ENCODE measurements around the gene KRT33A. TPM values are rescaled to one million over a fixed set of nuclear protein-coding genes. Genes with fewer than 3 reads are reported as not detected.
"Not testable (repeated sequence)": the region's sequence is repeated elsewhere in the genome, so short reads cannot be mapped to it uniquely, and the experiment has no call there.

KRT33A gene
- total RNA-seq, 1 donor from 2014 or later, result not detected

DNA sequence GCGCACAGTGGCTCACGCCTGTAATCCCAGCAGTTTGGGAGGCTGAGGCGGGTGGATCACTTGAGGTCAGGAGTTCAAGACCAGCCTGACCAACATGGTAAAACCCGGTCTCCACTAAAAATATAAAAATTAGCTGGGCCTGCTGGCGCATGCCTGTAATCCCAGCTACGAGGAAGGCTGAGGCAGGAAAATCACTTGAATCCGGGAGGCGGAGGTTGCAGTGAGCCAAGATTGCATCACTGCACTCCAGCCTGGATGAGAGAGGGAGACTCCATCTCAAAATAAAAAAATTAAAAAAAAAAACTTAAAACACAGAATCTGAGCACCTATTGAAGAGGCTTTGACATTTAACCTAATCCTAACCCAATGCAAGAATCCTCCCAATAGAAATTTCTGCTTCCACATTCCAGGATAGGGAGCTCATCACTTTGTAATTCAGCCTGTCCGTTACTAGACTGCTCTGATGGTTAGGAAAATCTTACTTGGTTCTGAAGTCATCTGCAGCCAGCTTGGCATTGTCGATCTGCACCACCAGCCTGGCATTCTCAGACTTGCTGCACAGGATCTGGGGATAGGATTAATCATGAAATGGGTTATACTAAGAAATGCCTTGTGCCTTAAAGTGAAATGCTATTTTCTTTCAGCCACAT, 16.9 kb upstream of the KRT33A start:
- intact Hi-C loops (cut with DNase I), result no loop called here
- DNase-seq (ENCODE audit: low spot score), result no peak

DNA sequence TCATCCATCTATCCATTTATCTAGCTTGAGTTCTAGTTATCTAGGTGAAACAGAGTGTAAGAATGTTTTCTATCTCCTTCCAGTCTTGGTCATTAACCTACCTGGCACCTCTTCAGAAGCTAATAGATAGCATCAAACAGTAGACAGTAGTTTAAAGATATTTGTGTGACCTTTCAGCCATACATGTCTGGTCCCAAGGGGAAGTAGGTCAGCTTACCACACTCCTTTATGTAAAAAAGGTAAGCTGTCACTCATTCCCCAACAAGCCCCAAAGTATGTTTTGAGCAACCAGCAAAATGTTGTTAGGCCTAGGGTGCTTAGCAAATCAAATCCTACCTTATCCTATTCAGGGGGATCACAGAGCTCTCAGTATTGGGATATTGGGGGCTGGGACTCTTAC, 15.4 kb upstream of the KRT33A start:
- intact Hi-C loops (cut with DNase I), result no loop called here
- no peak for DNase-seq (ENCODE audit: low spot score)

DNA sequence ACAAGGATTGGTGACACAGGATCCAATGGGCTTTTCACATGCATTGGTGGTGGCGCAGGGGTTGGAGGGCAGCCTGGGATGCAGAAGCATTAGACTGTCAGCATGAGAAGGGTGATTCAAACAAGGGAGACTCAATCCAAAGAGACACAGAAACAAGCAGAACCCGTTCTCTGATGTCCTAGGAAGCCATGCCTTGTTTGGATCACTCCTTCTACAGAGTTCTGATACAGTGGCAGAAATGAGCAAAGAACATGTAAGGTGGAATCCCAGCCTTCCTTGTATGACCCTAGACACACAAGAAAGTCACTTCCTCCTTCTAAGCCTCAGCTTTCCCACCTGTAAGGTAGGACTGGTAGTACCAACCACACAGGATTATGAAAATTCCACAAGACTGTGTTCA, 13.3 kb upstream of the KRT33A start:
- DNase-seq (ENCODE audit: low spot score), result no peak
- intact Hi-C loops (cut with DNase I), result no loop called here

DNA sequence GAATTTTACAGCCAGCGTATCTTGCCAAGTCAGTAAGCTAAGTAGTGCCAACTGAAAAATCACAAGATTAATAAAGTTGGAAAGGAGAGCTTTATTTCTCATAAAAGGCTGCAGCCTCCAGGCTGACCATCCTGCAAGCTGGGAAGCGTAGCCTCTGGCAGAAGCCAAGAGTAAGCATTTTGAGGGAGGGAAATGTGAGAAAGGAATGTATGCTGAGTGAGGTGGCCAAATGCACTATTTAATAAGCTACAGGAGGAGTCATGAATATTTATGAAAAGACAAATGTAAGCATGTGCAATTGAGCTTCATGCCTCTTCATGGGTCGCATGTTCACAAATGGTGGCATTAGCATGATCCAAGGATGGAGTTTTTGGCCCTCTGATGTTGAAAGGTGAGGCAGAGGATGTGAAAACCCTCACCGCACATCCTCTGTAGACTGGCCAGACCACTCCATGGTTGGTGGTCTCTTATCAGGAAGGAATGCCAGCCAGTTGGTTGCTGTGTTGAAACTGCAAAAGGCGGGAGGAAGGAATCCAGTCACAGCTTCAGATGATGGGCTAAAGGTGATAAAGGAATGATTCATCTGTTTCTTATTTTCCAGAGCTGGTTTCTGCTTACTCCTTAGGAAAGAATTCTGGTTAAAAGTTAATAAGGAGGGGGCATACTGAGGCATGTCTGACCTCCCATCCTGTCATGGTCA, 9.8 kb upstream of the KRT33A start:
- no peak for DNase-seq (ENCODE audit: low spot score)
- intact Hi-C loops (cut with DNase I), result no loop called here

DNA sequence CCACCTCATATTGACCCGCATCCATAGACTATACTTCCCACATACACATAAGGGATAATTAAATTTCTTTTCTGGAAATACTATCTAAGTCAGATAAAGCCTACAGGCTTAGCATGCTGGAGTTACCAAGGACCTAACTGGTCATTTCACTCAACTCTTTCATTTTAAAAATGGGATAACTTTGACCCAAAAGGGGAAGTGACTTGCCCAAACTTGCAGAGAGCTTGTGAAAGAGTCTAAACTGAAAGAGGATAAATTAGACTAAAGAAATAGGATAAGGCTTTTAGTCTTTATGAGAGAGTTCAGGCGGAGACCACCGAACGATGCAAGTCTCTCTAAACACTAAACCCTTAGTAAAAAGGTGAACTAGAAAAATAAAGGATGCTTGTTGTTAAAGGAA, 3.9 kb upstream of the KRT33A start:
- intact Hi-C loops (cut with DNase I), result no loop called here
- no peak for DNase-seq (ENCODE audit: low spot score)

DNA sequence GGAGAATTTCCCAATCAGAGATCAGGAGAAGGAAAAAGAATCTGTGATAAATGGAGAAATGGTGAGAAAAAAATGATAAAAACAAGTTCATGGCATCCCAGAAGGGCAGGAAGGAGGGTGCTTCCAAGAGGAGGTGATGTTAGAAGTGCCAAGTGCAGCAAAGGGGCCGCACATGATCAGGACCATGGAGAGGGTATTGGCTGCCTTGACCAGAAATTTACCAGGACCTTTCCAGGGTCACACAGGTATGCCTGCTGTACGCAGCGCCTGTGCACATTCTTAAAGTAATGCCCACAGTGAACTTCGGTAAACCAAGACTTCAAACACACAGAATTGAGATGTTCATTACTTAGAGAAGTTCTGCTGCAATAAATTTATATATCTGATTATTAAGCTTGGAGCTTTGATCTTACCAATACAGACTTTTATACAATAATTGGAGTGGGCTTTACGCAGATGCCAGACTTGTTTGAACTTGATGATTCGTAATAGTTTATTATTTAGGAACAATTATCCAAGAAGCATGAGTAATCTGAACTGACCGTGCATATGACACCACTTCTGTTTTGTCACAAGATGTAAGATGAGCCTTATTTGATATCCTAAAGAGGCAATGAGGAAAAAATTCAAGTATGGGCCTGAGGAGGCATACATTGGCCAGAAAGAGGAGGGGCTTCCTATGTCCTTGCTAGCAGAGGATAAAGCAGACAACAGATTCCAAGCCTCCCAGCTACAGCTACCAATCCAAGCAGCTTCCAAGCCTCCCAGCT, 2.2 kb upstream of the KRT33A start:
- intact Hi-C loops (cut with DNase I), result no loop called here
- no peak for DNase-seq (ENCODE audit: low spot score)

DNA sequence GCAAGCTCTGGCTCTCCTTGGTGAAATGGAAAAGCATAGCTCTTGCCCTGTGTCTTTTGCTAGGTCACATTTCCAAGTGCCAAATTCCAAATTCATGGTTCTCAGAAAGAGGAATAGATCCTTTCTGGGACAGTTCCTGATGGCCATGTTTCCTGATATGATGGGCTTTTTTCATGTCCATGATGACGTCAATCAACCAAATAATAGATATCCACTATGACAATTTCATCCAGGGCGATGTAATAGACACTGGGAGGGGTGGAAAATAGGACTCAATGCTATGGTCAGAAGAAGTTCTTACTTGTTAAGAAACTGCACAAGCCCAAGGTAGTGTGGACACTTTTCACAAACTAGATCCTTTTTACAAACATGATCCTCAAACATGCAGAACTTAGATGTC, 549 bp upstream of the KRT33A start:
- intact Hi-C loops (cut with DNase I), result no loop called here
- no peak for DNase-seq (ENCODE audit: low spot score)

DNA sequence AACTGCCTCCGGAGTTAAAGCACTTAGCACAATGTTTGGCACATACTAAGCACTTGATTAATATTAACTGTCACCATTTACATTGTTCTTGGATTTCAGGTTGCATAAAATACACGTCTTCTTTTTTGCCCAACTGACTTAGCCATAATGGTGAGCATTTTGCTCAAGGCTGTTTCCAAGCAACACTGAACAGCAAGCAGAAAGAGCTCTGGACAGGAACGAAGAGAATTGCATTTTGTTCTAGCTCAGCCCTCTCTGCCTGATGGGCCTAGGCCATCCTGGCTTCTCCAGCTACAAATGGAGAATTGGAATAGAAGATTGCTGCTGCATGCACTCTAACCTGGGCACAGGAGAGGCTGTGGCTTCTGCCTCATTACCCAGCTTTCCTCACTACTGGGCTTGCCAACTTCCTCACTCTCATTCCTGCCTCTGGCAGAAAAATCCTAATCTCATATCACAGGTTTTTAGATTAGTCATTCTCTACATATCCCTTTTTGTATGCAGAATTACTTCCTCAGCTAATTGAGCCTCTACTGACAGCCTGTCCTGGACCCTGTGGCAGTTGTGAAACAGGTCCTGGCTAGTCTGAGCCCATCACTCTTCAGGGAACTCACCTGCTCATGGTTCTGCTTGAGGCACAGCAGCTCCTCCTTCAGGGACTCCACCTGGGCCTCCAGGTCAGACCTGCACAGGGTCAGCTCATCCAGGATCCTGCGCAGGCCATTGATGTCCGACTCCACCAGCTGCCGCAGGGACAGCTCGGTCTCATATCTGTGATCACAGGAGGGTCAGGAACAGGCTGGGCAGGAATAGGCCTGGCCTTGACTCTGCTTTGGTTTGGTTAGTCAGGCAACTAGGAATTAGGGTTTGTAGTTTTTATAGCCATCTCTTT, 2.5 kb downstream of the KRT33A start:
- intact Hi-C loops (cut with DNase I), result no loop called here
- DNase-seq (ENCODE audit: low spot score), result no peak

DNA sequence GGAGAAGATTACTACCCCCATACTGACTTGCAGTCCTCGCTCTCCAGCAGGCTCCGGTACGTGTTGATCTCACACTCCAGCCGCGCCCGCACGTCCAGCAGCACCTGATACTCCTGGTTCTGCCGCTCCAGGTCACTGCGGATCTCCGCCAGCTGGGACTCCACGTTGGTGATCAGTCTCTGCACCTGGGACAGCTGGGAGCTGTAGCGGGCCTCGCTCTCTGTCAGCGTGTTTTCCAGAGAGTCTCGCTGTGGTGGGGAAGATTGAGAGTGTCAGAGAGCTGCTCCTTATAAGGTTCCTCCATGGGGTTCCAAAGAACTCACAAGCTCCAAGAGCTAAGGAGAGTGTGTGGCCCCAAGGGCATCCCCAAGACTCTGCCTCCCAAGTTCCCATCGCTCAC, 4.2 kb downstream of the KRT33A start:
- intact Hi-C loops (cut with DNase I); DNase-seq (ENCODE audit: low spot score): not testable (repeated sequence)

DNA sequence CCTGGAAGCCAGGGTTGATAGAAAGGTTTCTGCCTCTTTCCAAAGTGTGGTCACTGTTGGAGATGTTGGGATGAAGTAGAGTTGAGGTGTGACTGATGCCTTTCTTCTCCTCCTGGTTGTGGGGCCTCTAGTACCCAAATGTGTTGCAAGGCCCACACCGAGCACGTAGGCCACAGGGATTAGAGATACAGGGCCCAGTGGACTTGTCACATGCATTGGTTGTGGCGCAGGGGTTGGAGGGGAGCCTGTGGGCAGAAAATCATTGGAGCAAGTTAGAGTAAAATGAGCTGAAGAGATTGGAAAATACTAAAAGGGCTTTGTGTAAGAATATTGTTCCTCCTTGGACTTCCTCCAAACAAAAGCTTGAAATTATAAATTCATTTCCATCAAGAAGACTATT, 4.6 kb downstream of the KRT33A start:
- intact Hi-C loops (cut with DNase I), result no loop called here
- no peak for DNase-seq (ENCODE audit: low spot score)

DNA sequence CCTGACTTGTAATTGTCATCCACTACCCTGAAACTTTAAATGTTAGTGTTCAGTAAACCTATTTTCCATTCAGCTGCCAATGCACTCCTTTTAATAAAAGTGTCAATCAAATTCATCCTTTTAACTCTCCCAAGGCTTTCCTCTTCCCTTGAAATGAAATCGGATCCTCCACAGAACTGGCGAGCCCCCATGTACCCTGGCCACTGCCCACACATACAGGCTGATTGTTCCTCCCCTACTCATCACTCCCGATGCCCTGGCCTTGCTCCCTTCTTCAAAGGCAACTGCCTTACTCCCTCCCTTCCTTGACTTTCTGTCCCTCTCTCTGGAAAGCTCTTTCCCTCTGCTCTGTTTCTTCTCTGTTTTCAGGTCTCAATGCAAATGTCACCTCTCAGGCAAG, 7.6 kb downstream of the KRT33A start:
- DNase-seq (ENCODE audit: low spot score), result no peak
- intact Hi-C loops (cut with DNase I), result no loop called here

DNA sequence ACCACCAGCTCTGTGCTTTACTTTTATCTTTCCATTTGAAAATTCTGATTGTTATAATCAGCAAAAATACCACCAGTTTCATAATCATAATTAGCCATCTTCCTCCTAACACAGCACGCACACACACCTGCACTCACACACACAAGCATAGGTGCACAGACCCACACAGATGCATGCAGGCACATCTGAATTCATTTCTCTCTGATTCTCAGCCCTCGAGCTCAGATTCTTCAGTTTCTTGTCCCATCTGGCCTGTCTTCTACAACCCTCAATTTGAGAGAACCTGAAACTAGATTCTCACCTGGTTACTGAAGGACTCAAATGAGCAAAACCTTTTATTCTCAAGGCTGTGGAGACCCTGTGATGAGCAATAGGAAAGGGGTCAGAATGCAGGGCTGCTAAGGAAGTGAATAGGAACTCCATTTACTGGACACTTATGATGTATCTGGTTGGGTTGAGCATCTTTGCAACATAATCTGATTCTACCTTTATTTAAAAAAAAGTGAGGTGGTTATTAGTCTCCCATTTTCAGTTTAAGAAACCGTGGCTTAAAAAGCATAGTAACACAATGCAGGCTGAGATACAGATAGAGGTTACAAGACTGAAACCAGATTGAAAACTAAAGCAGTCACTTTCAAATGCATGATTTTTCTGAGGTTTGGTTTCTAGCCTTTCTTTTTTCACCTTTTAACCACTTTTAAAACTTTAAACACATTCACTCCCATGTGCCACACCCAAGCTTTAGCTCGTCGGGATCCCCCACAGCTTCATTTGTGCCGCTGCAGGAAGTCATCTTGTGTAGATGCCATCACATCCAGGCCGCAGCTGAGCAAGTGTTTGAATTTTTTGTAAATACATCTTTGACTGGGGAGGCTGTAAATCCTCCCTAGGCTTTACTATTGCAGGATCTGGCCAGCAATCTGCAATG, 9.4 kb downstream of the KRT33A start:
- no peak for DNase-seq (ENCODE audit: low spot score)
- intact Hi-C loops (cut with DNase I), result no loop called here

DNA sequence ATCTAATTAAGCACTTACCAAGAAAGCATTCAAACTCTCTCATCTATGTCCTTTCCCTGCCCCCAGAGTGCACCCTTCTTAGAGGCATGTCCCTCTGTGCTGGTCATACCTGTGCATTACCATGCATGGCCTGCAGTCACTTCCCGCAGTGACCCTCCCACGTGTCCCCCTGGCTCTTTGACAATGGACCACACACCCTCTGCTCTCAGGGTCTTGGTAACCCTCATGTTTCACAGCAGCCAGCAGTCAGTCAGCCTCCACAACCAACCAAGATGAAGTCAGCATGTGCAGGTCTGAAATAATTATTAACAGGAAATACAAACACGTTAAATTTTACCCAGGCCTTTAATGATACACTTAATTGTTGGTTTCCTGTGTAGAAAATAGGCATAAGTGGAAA, 10.1 kb downstream of the KRT33A start:
- intact Hi-C loops (cut with DNase I), result no loop called here
- no peak for DNase-seq (ENCODE audit: low spot score)

DNA sequence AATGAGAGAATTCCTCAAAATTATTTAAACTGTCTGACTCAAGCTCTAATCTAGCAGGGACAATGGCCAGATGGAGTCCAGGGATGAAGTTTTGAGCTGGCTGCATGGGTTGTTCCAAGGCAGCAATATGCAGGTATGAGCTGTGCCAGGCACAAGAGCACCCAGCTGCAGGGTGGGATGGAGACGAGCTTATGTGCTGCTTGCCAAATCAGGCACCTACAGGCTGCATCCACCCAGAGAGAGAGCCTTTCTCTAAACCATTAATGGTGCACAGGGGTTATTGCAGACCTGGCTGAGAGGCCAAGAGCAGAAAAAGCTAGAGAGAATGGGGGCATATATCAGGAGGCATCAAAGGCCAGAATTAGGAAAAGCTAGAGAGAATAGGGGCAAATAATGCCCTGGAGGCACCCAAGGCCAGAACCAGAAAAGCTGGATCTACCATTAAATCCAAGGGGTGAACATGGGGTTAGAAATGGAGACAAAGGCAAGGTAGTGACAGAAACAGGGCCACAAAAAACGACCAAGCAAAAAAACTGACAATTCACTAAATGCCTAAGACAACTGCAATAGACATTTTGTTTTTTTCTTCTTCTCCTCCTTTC, 11.0 kb downstream of the KRT33A start:
- intact Hi-C loops (cut with DNase I), result no loop called here
- no peak for DNase-seq (ENCODE audit: low spot score)

DNA sequence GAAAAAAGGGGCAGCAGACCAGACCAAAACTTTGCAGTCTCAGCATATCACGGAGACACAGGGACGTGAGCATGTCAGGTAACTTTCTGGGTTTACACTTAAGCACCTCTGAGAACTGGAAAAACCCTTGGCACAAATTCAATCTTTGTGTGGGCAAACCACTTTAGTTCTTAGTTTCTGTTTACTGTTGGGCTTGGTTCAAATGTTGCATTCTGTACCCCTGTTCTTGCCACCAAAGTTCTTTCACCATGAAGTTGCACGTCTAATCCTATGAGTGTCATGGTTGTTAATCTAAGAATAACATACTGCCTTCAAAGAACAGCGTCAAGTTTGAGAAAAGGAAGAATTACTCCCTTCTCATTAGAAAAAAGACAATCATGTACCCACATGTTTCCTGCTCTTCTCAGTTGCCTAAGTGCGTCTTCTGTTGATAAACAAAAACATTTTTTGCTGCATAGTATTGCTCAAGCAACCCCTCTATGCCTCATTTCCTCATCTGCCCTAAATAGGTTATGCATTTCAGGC, 11.6 kb downstream of the KRT33A start:
- DNase-seq (ENCODE audit: low spot score), result no peak
- intact Hi-C loops (cut with DNase I), result no loop called here

DNA sequence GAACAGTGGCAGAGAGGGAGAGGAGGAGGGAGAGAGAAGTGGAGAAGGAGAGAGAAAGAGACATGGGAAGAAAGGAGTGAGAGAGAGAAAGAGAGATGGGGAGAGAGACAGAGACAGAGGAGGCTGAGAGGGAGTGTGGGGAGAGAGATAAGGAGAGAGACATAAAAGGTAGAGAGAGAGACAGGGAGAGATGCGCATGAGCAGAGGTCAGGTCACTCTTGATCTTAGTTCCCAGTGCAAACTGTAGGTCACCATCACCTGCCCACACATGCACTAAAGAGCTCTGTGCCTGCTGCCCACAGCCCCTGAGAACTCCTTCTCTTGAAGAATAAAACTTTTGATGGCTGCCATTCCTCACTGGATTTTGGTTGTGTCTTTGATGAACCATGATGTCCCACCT, 14.9 kb downstream of the KRT33A start:
- intact Hi-C loops (cut with DNase I), result no loop called here
- no peak for DNase-seq (ENCODE audit: low spot score)

DNA sequence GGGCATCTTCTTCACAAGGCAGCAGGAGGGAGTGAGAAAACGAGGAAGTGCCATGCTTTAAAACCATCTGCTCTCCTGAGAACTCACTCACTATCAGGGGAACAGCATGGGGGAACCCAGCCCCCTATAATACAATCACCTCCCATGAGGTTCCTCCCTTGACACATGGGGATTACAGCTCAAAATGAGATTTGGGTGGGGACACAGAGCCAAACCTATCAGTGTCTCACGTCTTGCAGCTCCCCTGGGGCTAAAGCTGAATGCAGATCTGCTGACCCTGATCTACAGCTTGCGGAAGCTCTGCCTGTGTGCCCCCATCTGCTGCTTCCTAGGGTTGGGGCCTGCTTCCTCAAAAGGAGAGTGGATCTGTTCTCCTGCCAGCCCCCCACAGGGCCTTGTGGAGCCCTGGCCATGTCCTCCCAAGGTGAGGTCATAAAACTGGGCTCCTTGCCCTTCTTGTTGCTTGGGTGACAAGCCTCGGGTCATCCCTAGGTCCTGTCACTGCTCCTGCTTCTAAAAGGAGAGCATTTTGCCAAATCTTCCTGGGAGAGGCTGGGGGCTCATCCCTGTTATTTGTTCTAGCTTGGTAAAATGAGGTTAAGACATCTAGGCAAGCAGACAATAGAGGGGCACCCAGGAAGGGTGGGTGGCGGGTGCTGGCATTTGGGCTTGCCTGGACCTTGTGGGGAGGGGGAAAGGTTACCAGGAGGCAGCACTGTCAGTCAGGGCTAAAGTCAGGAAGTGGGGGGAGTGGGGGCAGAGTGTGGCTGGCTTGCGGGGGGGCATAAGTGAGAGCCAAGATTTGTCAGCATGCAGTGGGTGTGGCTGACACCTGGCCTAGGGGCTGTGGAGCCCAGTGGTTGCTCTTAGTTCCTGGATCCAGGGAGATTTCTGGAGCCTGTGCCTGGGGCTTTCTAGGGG, 16.0 kb downstream of the KRT33A start:
- intact Hi-C loops (cut with DNase I), result no loop called here
- no peak for DNase-seq (ENCODE audit: low spot score)

All from cardiac septum (tissue), 1 donor.